Left renal pelvis (tissue), 4 donors: ENCODE results near the gene ANKRD50. TPM values are rescaled to one million over a fixed set of nuclear protein-coding genes. Genes with fewer than 3 reads are reported as not detected.
A peak's percentile ranks its signal among the peaks of the same experiment; 100 is the strongest.

Experiments
- DNase-seq, 4 donors: peaks; one replicate each; pipeline ENCODE4 v3.0.0-alpha.2; 2013; ENCODE audit warnings: low read depth in 4 of 4, low spot score in 3 of 4
- polyA plus RNA-seq, 4 donors: library from polyadenylated mRNA; unstranded; fragments of 120-200 nt; gene quantifications; one replicate each; pipeline ENCODE4 v1.2.1, GENCODE V29; 2013; ENCODE audit not compliant: insufficient read length in 4 of 4

ANKRD50 gene
- polyA plus RNA-seq, 4 donors = 37.7 to 98.0 (median 46.6) TPM

- no peak for DNase-seq
Measured at GRCh38 chr4:124640022-124640730, 72.4 kb downstream of the ANKRD50 start.

GRCh38 chr4:124637321-124637720, 75.2 kb downstream of the ANKRD50 start:
- no peak for DNase-seq

GRCh38 chr4:124636788-124637187, 75.7 kb downstream of the ANKRD50 start:
- DNase-seq = no peak

- DNase-seq = no peak
Measured at GRCh38 chr4:124635331-124635730, 77.2 kb downstream of the ANKRD50 start.

GRCh38 chr4:124633285-124633941, 79.1 kb downstream of the ANKRD50 start:
- DNase-seq = no peak

GRCh38 chr4:124632439-124632838, 80.1 kb downstream of the ANKRD50 start:
- no peak for DNase-seq

GRCh38 chr4:124631760-124632159, 80.8 kb downstream of the ANKRD50 start:
- peak in 2 of 4 donors; percentile 9 to 18 for DNase-seq

- no peak for DNase-seq
Measured at GRCh38 chr4:124629681-124630080, 82.9 kb downstream of the ANKRD50 start.
